Mesothelial cell of epicardium (in vitro differentiated cells): ENCODE measurements around the gene GBX2. TPM values are rescaled to one million over a fixed set of nuclear protein-coding genes. Genes with fewer than 3 reads are reported as not detected.
A peak's percentile ranks its signal among the peaks of the same experiment; 100 is the strongest.

Source experiments
- DNase-seq, 2 experiments: peaks; one replicate each; pipeline ENCODE4 v3.0.0; 2021; ENCODE audit warnings: low spot score in 2 of 2; ENCODE audit not compliant: unreplicated experiment in 2 of 2
- H3K27ac Mint-ChIP-seq: 2 replicates; pipeline ENCODE4 v1.8.0; 2021; ENCODE audit warnings: mixed read lengths
- H3K27me3 Mint-ChIP-seq: 2 replicates; pipeline ENCODE4 v1.8.0; 2021; ENCODE audit warnings: low read depth, mixed read lengths
- H3K36me3 Mint-ChIP-seq: 2 replicates; pipeline ENCODE4 v1.8.0; 2021; ENCODE audit warnings: mixed read lengths
- H3K4me1 Mint-ChIP-seq: 2 replicates; pipeline ENCODE4 v1.8.0; 2021; ENCODE audit warnings: mixed read lengths
- H3K4me3 Mint-ChIP-seq: 2 replicates; pipeline ENCODE4 v1.8.0; 2021; ENCODE audit warnings: mild to moderate bottlenecking, moderate library complexity, mixed read lengths
- H3K9me3 Mint-ChIP-seq: 2 replicates; pipeline ENCODE4 v1.8.0; 2021; ENCODE audit warnings: mixed read lengths
- total RNA-seq: library from RNA; stranded (reverse); gene quantifications from 3 replicates; pipeline ENCODE4 v1.2.1, GENCODE V29; 2021
- TF ChIP-seq, protein P1 (sequence below): fragments of 200-600 bp; sonication (generic); IDR thresholded peaks from one replicate; pipeline ENCODE4 v1.5.0; 2021; ENCODE audit warnings: antibody characterized with exemption; ENCODE audit not compliant: unreplicated experiment

Gene GBX2
- total RNA-seq, 1 donor from 2014 or later = 0.40 TPM

DNA sequence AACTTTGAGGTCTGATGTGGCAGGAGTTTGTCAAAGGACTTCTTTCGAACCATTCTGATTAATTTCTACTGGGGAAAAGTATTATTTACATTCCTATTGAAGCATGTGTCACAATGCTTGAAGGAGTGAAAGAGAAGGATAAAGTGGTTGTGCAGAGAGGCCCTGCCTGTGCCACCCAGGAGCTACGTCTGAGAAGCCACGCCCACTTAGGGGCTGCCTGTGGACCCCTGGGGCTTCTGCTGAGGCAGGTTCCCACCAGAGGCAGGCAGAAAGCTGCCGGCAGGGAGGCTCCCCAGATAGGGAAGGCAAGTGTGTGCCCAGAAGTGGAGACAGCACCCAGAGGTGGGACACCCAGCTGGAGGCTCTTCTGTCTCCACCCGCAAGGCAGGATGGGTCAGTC lies 47.4 kb downstream of the GBX2 start:
- no peak overlapping the region for H3K27ac Mint-ChIP-seq
- peaks cover 15% of the 10 kb centered on the region for H3K4me1 Mint-ChIP-seq
- TF ChIP-seq, protein P1, sequence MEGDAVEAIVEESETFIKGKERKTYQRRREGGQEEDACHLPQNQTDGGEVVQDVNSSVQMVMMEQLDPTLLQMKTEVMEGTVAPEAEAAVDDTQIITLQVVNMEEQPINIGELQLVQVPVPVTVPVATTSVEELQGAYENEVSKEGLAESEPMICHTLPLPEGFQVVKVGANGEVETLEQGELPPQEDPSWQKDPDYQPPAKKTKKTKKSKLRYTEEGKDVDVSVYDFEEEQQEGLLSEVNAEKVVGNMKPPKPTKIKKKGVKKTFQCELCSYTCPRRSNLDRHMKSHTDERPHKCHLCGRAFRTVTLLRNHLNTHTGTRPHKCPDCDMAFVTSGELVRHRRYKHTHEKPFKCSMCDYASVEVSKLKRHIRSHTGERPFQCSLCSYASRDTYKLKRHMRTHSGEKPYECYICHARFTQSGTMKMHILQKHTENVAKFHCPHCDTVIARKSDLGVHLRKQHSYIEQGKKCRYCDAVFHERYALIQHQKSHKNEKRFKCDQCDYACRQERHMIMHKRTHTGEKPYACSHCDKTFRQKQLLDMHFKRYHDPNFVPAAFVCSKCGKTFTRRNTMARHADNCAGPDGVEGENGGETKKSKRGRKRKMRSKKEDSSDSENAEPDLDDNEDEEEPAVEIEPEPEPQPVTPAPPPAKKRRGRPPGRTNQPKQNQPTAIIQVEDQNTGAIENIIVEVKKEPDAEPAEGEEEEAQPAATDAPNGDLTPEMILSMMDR = no peak
- no peak for DNase-seq
- H3K27me3 Mint-ChIP-seq = no peaks in the 10 kb centered on the region
- no peaks in the 10 kb centered on the region for H3K9me3 Mint-ChIP-seq
- H3K4me3 Mint-ChIP-seq = no peak overlapping the region
- peaks cover 7% of the 10 kb centered on the region for H3K36me3 Mint-ChIP-seq

DNA sequence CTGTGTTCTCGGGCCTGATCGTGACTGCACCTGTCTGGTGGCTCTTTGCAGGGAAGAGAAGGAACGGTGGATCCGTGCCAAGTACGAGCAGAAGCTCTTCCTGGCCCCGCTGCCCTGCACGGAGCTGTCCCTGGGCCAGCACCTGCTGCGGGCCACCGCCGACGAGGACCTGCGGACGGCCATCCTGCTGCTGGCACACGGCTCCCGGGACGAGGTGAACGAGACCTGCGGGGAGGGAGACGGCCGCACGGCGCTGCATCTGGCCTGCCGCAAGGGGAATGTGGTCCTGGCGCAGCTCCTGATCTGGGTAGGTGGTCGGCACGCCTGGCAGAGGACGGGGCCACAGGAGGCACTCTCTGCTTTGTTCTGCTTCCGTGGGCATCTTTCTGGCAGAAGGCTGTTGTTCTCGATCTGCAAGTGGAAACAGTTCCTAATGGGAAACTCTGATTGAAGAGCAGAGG lies 48.0 kb downstream of the GBX2 start:
- TF ChIP-seq, protein P1 = no peak
- Mint-ChIP-seq H3K9me3 (no peaks in the 10 kb centered on the region), H3K27ac (no peak overlapping the region), H3K4me1 (peaks cover 15% of the 10 kb centered on the region), H3K36me3 (peaks cover 5% of the 10 kb centered on the region), H3K27me3 (no peaks in the 10 kb centered on the region), H3K4me3 (no peak overlapping the region)
- DNase-seq = no peak

DNA sequence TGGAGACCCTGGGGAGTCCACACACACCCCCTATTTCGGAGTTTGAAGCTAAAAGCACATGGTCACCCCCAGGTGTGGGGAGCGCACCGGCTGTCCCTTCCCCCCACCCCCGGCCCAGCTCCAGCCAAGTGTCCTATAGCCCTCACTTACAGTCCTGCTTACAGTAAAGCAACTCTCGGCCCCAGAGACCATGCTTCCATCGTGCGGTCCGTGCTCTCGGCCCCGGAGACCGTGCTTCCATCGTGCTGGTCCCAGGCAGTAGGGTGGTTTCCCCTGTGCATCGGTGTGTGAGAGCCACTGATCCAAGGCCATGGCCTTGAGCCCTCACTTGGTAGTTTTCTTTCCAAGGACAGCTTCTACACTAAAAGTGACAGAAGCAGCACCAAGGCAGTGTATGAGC lies 48.7 kb downstream of the GBX2 start:
- H3K4me3 Mint-ChIP-seq = no peak overlapping the region
- TF ChIP-seq, protein P1 = no peak
- H3K4me1 Mint-ChIP-seq = peaks cover 15% of the 10 kb centered on the region
- H3K27ac Mint-ChIP-seq = peak overlapping the region; percentile 50
- DNase-seq = no peak
- peaks cover 5% of the 10 kb centered on the region for H3K36me3 Mint-ChIP-seq
- no peaks in the 10 kb centered on the region for H3K9me3 Mint-ChIP-seq
- H3K27me3 Mint-ChIP-seq = no peaks in the 10 kb centered on the region

DNA sequence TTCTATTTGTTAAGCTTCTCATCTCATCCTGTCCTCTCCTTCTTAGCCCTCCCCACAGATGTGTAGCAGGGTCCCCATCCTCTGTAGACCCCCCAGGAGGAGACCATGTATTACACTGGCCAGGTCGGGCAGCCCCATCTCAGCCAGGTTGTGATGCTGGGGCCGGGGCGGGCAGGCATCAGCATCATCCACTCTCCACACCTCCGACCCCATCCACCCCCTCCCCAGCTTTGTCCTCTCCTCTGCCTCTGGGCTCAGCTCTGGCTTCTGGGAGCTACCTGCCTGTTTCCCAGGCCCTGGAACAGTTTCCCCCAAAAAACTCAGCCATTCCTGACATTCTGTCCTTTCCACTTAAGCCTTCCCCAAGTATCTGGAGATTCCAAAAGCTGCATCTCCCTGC lies 49.2 kb downstream of the GBX2 start:
- Mint-ChIP-seq H3K9me3 (no peaks in the 10 kb centered on the region), H3K4me3 (no peak overlapping the region), H3K4me1 (peaks cover 15% of the 10 kb centered on the region), H3K27me3 (no peaks in the 10 kb centered on the region), H3K36me3 (peaks cover 5% of the 10 kb centered on the region), H3K27ac (peak overlapping the region; percentile 81)
- DNase-seq = no peak
- TF ChIP-seq, protein P1 = no peak

DNA sequence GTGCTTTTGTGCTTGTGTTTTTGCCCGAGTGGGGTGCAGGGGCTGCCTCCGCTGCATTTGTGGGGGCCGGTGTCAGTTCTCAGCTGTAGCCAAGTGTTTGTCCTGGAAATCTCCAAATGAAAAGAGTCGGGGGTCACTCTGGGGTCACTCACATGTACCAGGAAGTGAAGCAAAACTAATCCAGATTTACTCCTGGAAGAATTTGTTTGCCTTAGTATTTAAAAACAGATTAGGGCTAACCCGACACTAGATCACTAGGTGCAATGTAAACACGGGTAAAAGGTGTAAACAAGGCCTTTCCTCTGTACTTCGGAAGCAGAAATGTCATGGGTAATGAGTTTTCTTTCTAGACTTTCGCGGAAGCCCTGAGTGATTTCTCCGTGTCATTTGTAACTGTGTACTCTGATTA lies 50.3 kb downstream of the GBX2 start:
- H3K4me1 Mint-ChIP-seq = peaks cover 15% of the 10 kb centered on the region
- peaks cover 5% of the 10 kb centered on the region for H3K36me3 Mint-ChIP-seq
- DNase-seq = no peak
- H3K27ac Mint-ChIP-seq = peak overlapping the region; percentile 61
- H3K9me3 Mint-ChIP-seq = no peaks in the 10 kb centered on the region
- no peak overlapping the region for H3K4me3 Mint-ChIP-seq
- no peaks in the 10 kb centered on the region for H3K27me3 Mint-ChIP-seq
- TF ChIP-seq, protein P1 = no peak

DNA sequence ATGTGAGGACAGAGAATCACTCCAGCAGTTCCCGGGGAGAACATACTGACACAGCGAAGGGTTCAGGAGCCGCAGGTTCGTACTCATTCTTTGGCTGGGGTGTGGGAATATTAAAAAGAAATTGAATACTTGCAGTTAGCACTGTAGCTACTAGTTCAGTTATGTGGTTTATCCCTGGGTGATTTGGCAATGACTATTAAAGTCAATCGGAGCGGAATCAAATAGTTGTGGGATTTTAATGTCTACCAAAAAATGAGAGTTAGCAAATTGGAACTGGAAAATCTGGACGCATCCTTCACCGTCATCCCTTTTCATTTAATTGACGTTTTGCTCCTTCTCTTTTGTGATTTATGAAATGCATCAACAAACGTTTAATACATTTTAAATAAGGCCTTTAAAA lies 50.8 kb downstream of the GBX2 start:
- Mint-ChIP-seq H3K4me3 (no peak overlapping the region), H3K27ac (peak overlapping the region; percentile 61), H3K27me3 (no peaks in the 10 kb centered on the region), H3K4me1 (peaks cover 15% of the 10 kb centered on the region), H3K9me3 (no peaks in the 10 kb centered on the region), H3K36me3 (peaks cover 5% of the 10 kb centered on the region)
- DNase-seq = no peak
- TF ChIP-seq, protein P1 = no peak
